ENCODE data around the gene PRKAG1.

DNA sequence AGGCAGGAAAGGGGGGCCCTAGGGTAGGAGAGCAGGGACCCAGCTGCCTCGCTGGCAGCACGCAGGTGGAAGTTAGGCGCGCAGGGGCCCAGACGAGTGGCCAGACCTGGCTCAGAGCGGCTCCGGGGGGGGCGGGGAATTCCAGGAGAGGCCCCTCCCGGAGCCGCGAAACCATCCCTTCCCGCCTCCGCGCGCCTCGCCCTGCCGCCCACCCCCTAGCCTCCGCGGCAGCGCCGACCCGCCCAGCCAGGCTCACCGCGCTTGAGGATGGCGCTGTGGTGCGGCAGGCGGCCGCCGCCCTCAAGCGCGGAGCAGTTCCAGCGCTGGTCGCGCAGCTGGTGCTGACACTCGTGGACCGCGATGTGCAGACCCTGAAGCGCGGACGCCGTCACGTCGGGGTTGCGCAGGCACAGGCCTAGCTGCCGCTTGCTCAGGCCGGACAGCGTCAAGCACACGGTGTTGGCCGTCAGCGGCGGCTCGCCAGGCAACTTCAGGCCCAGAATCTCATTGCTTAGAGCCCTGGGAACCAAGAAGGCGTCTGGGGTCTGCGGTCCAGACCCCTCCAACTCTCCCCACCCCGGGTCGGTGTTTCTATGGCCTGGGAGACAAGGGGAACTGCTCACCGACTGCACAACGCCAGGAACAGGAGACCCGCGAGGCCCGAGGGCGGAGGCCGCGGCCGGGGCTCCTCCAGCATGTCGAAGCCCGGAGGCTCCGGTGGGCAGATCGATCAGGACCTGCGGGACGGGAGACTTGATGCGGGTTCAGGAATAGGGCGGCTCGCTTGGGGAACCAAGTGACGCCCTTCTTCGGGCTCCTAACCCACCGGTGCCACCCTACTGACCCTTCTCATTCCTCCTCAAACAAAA is 48.5 kb downstream of the PRKAG1 start:
- no peak for TF ChIP-seq EZH2 (IDR thresholded peaks at IDR 0.05; ENCODE audit: borderline replicate concordance, insufficient read depth, low read depth, low read length, poor library complexity, severe bottlenecking)
- TF ChIP-seq, protein P1, sequence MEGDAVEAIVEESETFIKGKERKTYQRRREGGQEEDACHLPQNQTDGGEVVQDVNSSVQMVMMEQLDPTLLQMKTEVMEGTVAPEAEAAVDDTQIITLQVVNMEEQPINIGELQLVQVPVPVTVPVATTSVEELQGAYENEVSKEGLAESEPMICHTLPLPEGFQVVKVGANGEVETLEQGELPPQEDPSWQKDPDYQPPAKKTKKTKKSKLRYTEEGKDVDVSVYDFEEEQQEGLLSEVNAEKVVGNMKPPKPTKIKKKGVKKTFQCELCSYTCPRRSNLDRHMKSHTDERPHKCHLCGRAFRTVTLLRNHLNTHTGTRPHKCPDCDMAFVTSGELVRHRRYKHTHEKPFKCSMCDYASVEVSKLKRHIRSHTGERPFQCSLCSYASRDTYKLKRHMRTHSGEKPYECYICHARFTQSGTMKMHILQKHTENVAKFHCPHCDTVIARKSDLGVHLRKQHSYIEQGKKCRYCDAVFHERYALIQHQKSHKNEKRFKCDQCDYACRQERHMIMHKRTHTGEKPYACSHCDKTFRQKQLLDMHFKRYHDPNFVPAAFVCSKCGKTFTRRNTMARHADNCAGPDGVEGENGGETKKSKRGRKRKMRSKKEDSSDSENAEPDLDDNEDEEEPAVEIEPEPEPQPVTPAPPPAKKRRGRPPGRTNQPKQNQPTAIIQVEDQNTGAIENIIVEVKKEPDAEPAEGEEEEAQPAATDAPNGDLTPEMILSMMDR (IDR thresholded peaks at IDR 0.05) = no peak

Measured in B cell (primary cell).